Heart left ventricle (tissue), 13 donors: Measurements from ENCODE around the gene AFF4.

Experiments
- POLR2A ChIP-seq, 2 donors: fragments of 450-650 bp; IDR thresholded peaks; one replicate each; pipeline ENCODE4 v1.6.1; 2017; ENCODE audit warnings: antibody characterized with exemption in 2 of 2, mild to moderate bottlenecking in 2 of 2, moderate library complexity in 2 of 2
- TF ChIP-seq, protein P1 (sequence below), 12 donors: fragments of 200-600 bp; sonication (generic) in 4 of 12; IDR thresholded peaks; one replicate each; pipeline versions ENCODE4 v1.5.0 to v1.8.0; 2018 to 2022; ENCODE audit warnings: antibody characterized with exemption in 12 of 12, mild to moderate bottlenecking in 5 of 12
- donor health status: ischemic (EF 13 %, LVEDD 7.1; RV severe dilation, severe dysfunction).
- donor health status: DM: no; HTN: yes; CAD: no.
- donor health status: DM: no; HTN: no; CAD: no.
- donor health status: ischemic (EF 25% LVEDD 6.9; RV normal size, moderate dysfunction).
- donor health status: ischemic (EF 25% LVEDD 5.7; RV mildly dilated, moderate dysfunction).
- donor health status: ischemic (EF 35%, LVEDD 5.7; RV mildly dilated, moderate dysfunction).
- donor health status: nonischemic (EF 11% LVEDD 7.7; RV severe dilation, severe dysfunction).
- donor health status: DM: yes; HTN: yes; CAD: no.
- donor health status: PGD.
- donor health status: ischemic (EF 29% LVEDD 5.4; RV normal size, mild dysfunction).
- donor health status: nonischemic (EF 23%, LVEDD 6.1; RV moderate dilation, normal function).

DNA sequence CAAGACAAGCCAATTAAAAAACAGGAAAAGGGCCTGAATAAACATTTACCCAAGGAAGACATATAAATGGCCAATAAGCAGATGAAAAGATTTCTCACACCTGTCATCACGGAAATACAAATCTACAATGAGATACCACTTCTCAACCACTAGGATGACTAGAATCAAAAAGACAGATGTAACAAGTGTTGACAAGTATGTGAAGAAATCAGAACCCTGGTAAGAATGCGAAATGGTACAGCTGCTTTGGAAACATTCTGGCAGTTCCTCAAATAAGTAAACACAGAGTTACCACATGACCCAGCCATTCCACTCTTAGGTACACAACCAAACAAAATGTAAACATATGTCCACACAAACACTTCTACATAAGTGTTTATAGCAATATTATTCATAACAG, 57.5 kb downstream of the AFF4 start:
- TF ChIP-seq, protein P1, sequence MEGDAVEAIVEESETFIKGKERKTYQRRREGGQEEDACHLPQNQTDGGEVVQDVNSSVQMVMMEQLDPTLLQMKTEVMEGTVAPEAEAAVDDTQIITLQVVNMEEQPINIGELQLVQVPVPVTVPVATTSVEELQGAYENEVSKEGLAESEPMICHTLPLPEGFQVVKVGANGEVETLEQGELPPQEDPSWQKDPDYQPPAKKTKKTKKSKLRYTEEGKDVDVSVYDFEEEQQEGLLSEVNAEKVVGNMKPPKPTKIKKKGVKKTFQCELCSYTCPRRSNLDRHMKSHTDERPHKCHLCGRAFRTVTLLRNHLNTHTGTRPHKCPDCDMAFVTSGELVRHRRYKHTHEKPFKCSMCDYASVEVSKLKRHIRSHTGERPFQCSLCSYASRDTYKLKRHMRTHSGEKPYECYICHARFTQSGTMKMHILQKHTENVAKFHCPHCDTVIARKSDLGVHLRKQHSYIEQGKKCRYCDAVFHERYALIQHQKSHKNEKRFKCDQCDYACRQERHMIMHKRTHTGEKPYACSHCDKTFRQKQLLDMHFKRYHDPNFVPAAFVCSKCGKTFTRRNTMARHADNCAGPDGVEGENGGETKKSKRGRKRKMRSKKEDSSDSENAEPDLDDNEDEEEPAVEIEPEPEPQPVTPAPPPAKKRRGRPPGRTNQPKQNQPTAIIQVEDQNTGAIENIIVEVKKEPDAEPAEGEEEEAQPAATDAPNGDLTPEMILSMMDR (IDR thresholded peaks at IDR 0.05), result no peak
- TF ChIP-seq POLR2A (IDR thresholded peaks at IDR 0.05), result no peak
